H9 (cell line): ENCODE data around the gene KRTAP4-1. TPM values are rescaled to one million over a fixed set of nuclear protein-coding genes. Genes with fewer than 3 reads are reported as not detected.

Source experiments
- DNase-seq: peaks from one replicate; pipeline ENCODE4 v3.0.0-alpha.2; 2017
- H2AFZ ChIP-seq: one replicate; pipeline ENCODE4 v1.6.1; 2013; ENCODE audit warnings: mild to moderate bottlenecking, low read length, control low read depth, moderate library complexity
- H2AK5ac ChIP-seq: 2 replicates; pipeline ENCODE4 v1.6.1; 2013; ENCODE audit warnings: low read length, control low read depth, mixed read lengths; ENCODE audit not compliant: insufficient read length
- H2BK120ac ChIP-seq: one replicate; pipeline ENCODE4 v1.6.1; 2013; ENCODE audit warnings: low read depth, mild to moderate bottlenecking, low read length, control low read depth, inconsistent platforms; ENCODE audit not compliant: poor library complexity, severe bottlenecking
- H2BK12ac ChIP-seq: 2 replicates; pipeline ENCODE4 v1.6.1; 2013; ENCODE audit warnings: low read length, control low read depth, mixed read lengths, low read depth; ENCODE audit not compliant: insufficient read length
- H2BK15ac ChIP-seq: 2 replicates; pipeline ENCODE4 v1.6.1; 2013; ENCODE audit warnings: low read depth, low read length, control low read depth
- H2BK20ac ChIP-seq: one replicate; pipeline ENCODE4 v1.6.1; 2013; ENCODE audit warnings: low read depth, mild to moderate bottlenecking, low read length, control low read depth, inconsistent platforms; ENCODE audit not compliant: poor library complexity, severe bottlenecking
- H2BK5ac ChIP-seq: 2 replicates; pipeline ENCODE4 v1.6.1; 2013; ENCODE audit warnings: low read length, control low read depth, mixed read lengths; ENCODE audit not compliant: insufficient read length
- H3K14ac ChIP-seq: 2 replicates; pipeline ENCODE4 v1.6.1; 2013; ENCODE audit warnings: low read length, control low read depth; ENCODE audit not compliant: insufficient read depth
- H3K18ac ChIP-seq: 2 replicates; pipeline ENCODE4 v1.6.1; 2013; ENCODE audit warnings: low read depth, mild to moderate bottlenecking, mixed read lengths, low read length, control low read depth; ENCODE audit not compliant: insufficient read length
- H3K23ac ChIP-seq: 2 replicates; pipeline ENCODE4 v1.6.1; 2013; ENCODE audit warnings: low read length, control low read depth, mixed read lengths, low read depth; ENCODE audit not compliant: insufficient read length
- H3K23me2 ChIP-seq: 2 replicates; pipeline ENCODE4 v1.6.1; 2013; ENCODE audit warnings: low read depth, mild to moderate bottlenecking, mixed read lengths, low read length, control low read depth; ENCODE audit not compliant: insufficient read length, poor library complexity, severe bottlenecking
- H3K27ac ChIP-seq: 2 replicates; pipeline ENCODE4 v1.5.1; 2013; ENCODE audit warnings: low read length, control low read depth, mixed read lengths, low read depth; ENCODE audit not compliant: insufficient read length
- H3K27me3 ChIP-seq: 2 replicates; pipeline ENCODE4 v1.6.1; 2013; ENCODE audit warnings: low read length, control low read depth, inconsistent platforms; ENCODE audit not compliant: insufficient read depth
- H3K4ac ChIP-seq: 2 replicates; pipeline ENCODE4 v1.6.1; 2013; ENCODE audit warnings: low read depth, mild to moderate bottlenecking, control low read depth, inconsistent platforms, low read length, moderate library complexity
- H3K4me1 ChIP-seq: 2 replicates; pipeline ENCODE4 v1.6.1; 2013; ENCODE audit warnings: low read length, control low read depth, inconsistent platforms; ENCODE audit not compliant: insufficient read depth
- H3K4me2 ChIP-seq: 2 replicates; pipeline ENCODE4 v1.6.1; 2013; ENCODE audit warnings: low read length, control low read depth, mixed read lengths; ENCODE audit not compliant: insufficient read length, insufficient read depth
- H3K56ac ChIP-seq: 2 replicates; pipeline ENCODE4 v1.6.1; 2013; ENCODE audit warnings: low read depth, mild to moderate bottlenecking, mixed read lengths, low read length, control low read depth; ENCODE audit not compliant: insufficient read length
- H3K79me1 ChIP-seq: 2 replicates; pipeline ENCODE4 v1.6.1; 2013; ENCODE audit warnings: low read depth, mild to moderate bottlenecking, moderate library complexity, low read length, control low read depth, inconsistent platforms; ENCODE audit not compliant: insufficient read depth, poor library complexity, severe bottlenecking
- H3K79me2 ChIP-seq: 2 replicates; pipeline ENCODE4 v1.6.1; 2013; ENCODE audit warnings: low read length, control low read depth, inconsistent platforms; ENCODE audit not compliant: insufficient read depth
- H3K9ac ChIP-seq: 2 replicates; pipeline ENCODE4 v1.6.1; 2013; ENCODE audit warnings: low read length, control low read depth, mixed read lengths; ENCODE audit not compliant: insufficient read length; ENCODE audit errors: extremely low read depth
- H3K9me3 ChIP-seq: one replicate; pipeline ENCODE4 v1.6.1; 2013; ENCODE audit warnings: low read depth, low read length, inconsistent platforms; ENCODE audit not compliant: control insufficient read depth
- H3T11ph ChIP-seq: one replicate; pipeline ENCODE4 v1.6.1; 2013; ENCODE audit warnings: mild to moderate bottlenecking, low read length, control low read depth, inconsistent platforms
- H4K20me1 ChIP-seq: one replicate; pipeline ENCODE4 v1.6.1; 2013; ENCODE audit not compliant: control insufficient read depth, insufficient read length, insufficient read depth
- H4K5ac ChIP-seq: 2 replicates; pipeline ENCODE4 v1.6.1; 2013; ENCODE audit warnings: low read depth, mild to moderate bottlenecking, mixed read lengths, low read length, control low read depth; ENCODE audit not compliant: insufficient read length
- H4K8ac ChIP-seq: replicated peaks from 2 replicates; pipeline ENCODE4 v1.6.1; 2013; ENCODE audit warnings: low read length, control low read depth, mixed read lengths, low read depth; ENCODE audit not compliant: insufficient read length
- H4K91ac ChIP-seq: 2 replicates; pipeline ENCODE4 v1.6.1; 2013; ENCODE audit warnings: low read depth, mild to moderate bottlenecking, moderate library complexity, mixed read lengths, low read length, control low read depth; ENCODE audit not compliant: insufficient read length
- H3K27ac Mint-ChIP-seq, 3 experiments: 2 replicates in 2 of 3; 3 replicates in 1 of 3; pipeline ENCODE4 v1.8.0; 2020 to 2021; ENCODE audit warnings: mixed read lengths in 3 of 3, mild to moderate bottlenecking in 1 of 3, moderate library complexity in 1 of 3
- H3K27me3 Mint-ChIP-seq: 2 replicates; pipeline ENCODE4 v1.8.0; 2021; ENCODE audit warnings: low read depth, mild to moderate bottlenecking, moderate library complexity, mixed read lengths
- H3K36me3 Mint-ChIP-seq, 3 experiments: 2 replicates in 2 of 3; 3 replicates in 1 of 3; pipeline ENCODE4 v1.8.0; 2020 to 2021; ENCODE audit warnings: low read depth in 3 of 3, mixed read lengths in 3 of 3; ENCODE audit not compliant: insufficient read depth in 1 of 3
- H3K4me1 Mint-ChIP-seq, 2 experiments: 2 replicates each; pipeline ENCODE4 v1.8.0; 2020; ENCODE audit warnings: mixed read lengths in 2 of 2
- H3K4me3 Mint-ChIP-seq, 2 experiments: 2 replicates in 1 of 2; 3 replicates in 1 of 2; pipeline ENCODE4 v1.8.0; 2020 to 2021; ENCODE audit warnings: mild to moderate bottlenecking in 2 of 2, mixed read lengths in 2 of 2, moderate library complexity in 1 of 2
- H3K9me3 Mint-ChIP-seq, 2 experiments: 2 replicates in 1 of 2; 3 replicates in 1 of 2; pipeline ENCODE4 v1.8.0; 2020; ENCODE audit warnings: mild to moderate bottlenecking in 2 of 2, mixed read lengths in 2 of 2, moderate library complexity in 1 of 2
- CTCF ChIP-seq: fragments of 200-600 bp; sonication (generic); conservative IDR thresholded peaks from 3 replicates; pipeline ENCODE4 v1.8.0; 2021; ENCODE audit warnings: antibody characterized with exemption, mild to moderate bottlenecking
- WGBS: extraction: QIAGEN DNeasy Blood & Tissue Kit; methylation state at CpG from one replicate; pipeline ENCODE4 v1.1.7; 2013; ENCODE audit warnings: missing lambda C conversion rate, low lambda C conversion rate, mixed read lengths; ENCODE audit not compliant: insufficient read length; ENCODE audit errors: extremely low coverage; 5-methylcytosine and 5-hydroxymethylcytosine counted together
- total RNA-seq: library from RNA; stranded (reverse); gene quantifications from 2 replicates; pipeline ENCODE4 v1.2.1, GENCODE V29; 2021

KRTAP4-1 gene
- total RNA-seq, 1 experiment from 2014 or later, result not detected

GRCh38 chr17:41223821-41224220 is 39.1 kb upstream of the KRTAP4-1 start:
- no peak overlapping the region for H3K27ac Mint-ChIP-seq
- no peak overlapping the region for H3K4me2 ChIP-seq
- H3K23ac ChIP-seq, result no peak overlapping the region
- no peak overlapping the region for H2AFZ ChIP-seq
- no peaks in the 10 kb centered on the region for H3K36me3 Mint-ChIP-seq
- H3K27me3 Mint-ChIP-seq, result peaks cover 4% of the 10 kb centered on the region; the same call in 1 of the 2 replicates
- H4K8ac ChIP-seq, result no peak overlapping the region
- 0 out of 4 replicates have a peak, but pooled peaks cover 0 to 5% of the 10 kb centered on the region in 2 experiments for H3K4me1 Mint-ChIP-seq
- no CpG with 5 or more reads among the region's 2 CpGs for WGBS
- no peaks in the 10 kb centered on the region for H3K23me2 ChIP-seq
- H4K20me1 ChIP-seq, result no peaks in the 10 kb centered on the region
- H2BK120ac ChIP-seq, result no peak overlapping the region
- no peak for TF ChIP-seq CTCF
- H3K4me3 Mint-ChIP-seq, result no peak overlapping the region
- no peak for DNase-seq
- H4K5ac ChIP-seq, result no peak overlapping the region
- no peak overlapping the region for H2BK12ac ChIP-seq
- H3K56ac ChIP-seq, result no peak overlapping the region
- H3K79me2 ChIP-seq, result no peaks in the 10 kb centered on the region
- H4K91ac ChIP-seq, result no peak overlapping the region
- no peaks in the 10 kb centered on the region for H3K9me3 ChIP-seq
- no peak overlapping the region for H3K14ac ChIP-seq
- no peak overlapping the region for H3K27ac ChIP-seq
- H3K79me1 ChIP-seq, result no peaks in the 10 kb centered on the region
- H2BK15ac ChIP-seq, result no peak overlapping the region
- no peaks in the 10 kb centered on the region for H3K4me1 ChIP-seq
- H3K18ac ChIP-seq, result no peak overlapping the region
- no peak overlapping the region for H2BK5ac ChIP-seq
- H3K4ac ChIP-seq, result no peak overlapping the region
- H2BK20ac ChIP-seq, result no peak overlapping the region
- H2AK5ac ChIP-seq, result no peak overlapping the region
- no peak overlapping the region for H3T11ph ChIP-seq
- no peak overlapping the region for H3K9ac ChIP-seq
- H3K27me3 ChIP-seq, result no peaks in the 10 kb centered on the region
- H3K9me3 Mint-ChIP-seq, result peaks cover 3 to 4% of the 10 kb centered on the region in 2 experiments; a peak in 3 of 5 replicates
